ENCODE results near the gene GRAP. TPM values are rescaled to one million over a fixed set of nuclear protein-coding genes. Genes with fewer than 3 reads are reported as not detected.
"Not testable (repeated sequence)": the region's sequence is repeated elsewhere in the genome, so short reads cannot be mapped to it uniquely, and the experiment has no call there.

Gene GRAP
- total RNA-seq (2014; rRNA removed; shearing (Covaris generic)): not detected in 2 replicates
- 0.17 and 0.38 TPM in 2 replicates for polyA plus RNA-seq (2014; cell fraction: nucleus; rRNA removed)

- not testable (repeated sequence) for DNase-seq (ENCODE audit: extremely low read depth, low read depth)
Observed at GRCh38 chr17:19046782-19047375, at the start of gene GRAP. Gene GRAP, minus strand, starts transcription at chr17:19046957. Its CDS starts 31 bp downstream, at chr17:19046926.

- not testable (repeated sequence) for DNase-seq (ENCODE audit: extremely low read depth, low read depth)
Observed at GRCh38 chr17:19093684-19094438, 47.1 kb upstream of the GRAP start.

- peak; percentile 59 for DNase-seq (ENCODE audit: extremely low read depth, low read depth)
Observed at GRCh38 chr17:19092737-19093683, 46.3 kb upstream of the GRAP start.

- not testable (repeated sequence) for DNase-seq (ENCODE audit: extremely low read depth, low read depth)
Observed at GRCh38 chr17:19090058-19090772, 43.5 kb upstream of the GRAP start.

- not testable (repeated sequence) for DNase-seq (ENCODE audit: extremely low read depth, low read depth)
Observed at GRCh38 chr17:19088804-19089685, 42.3 kb upstream of the GRAP start.

GRCh38 chr17:19077386-19077785 lies 30.6 kb upstream of the GRAP start:
- DNase-seq (ENCODE audit: extremely low read depth, low read depth): not testable (repeated sequence)

- not testable (repeated sequence) for DNase-seq (ENCODE audit: extremely low read depth, low read depth)
Observed at GRCh38 chr17:19076398-19077192, 29.8 kb upstream of the GRAP start.

- not testable (repeated sequence) for DNase-seq (ENCODE audit: extremely low read depth, low read depth)
Observed at GRCh38 chr17:19070318-19071168, 23.8 kb upstream of the GRAP start.

GRCh38 chr17:19064378-19064777 lies 17.6 kb upstream of the GRAP start:
- not testable (repeated sequence) for DNase-seq (ENCODE audit: extremely low read depth, low read depth)

GRCh38 chr17:19063326-19063956 lies 16.7 kb upstream of the GRAP start:
- DNase-seq (ENCODE audit: extremely low read depth, low read depth): not testable (repeated sequence)

- DNase-seq (ENCODE audit: extremely low read depth, low read depth): not testable (repeated sequence)
Observed at GRCh38 chr17:19062718-19063325, 16.1 kb upstream of the GRAP start.

GRCh38 chr17:19062009-19062717 lies 15.4 kb upstream of the GRAP start:
- not testable (repeated sequence) for DNase-seq (ENCODE audit: extremely low read depth, low read depth)

- DNase-seq (ENCODE audit: extremely low read depth, low read depth): not testable (repeated sequence)
Observed at GRCh38 chr17:19055447-19055846, 8.7 kb upstream of the GRAP start.

GRCh38 chr17:19048826-19049225 lies 2.1 kb upstream of the GRAP start:
- DNase-seq (ENCODE audit: extremely low read depth, low read depth): not testable (repeated sequence)

GRCh38 chr17:19047510-19047909 lies 753 bp upstream of the GRAP start:
- not testable (repeated sequence) for DNase-seq (ENCODE audit: extremely low read depth, low read depth)

- not testable (repeated sequence) for DNase-seq (ENCODE audit: extremely low read depth, low read depth)
Observed at GRCh38 chr17:19044643-19045042, 2.1 kb downstream of the GRAP start.
